Kidney (tissue), 14 donors: Measurements from ENCODE around the gene SERPINI1. TPM values are rescaled to one million over a fixed set of nuclear protein-coding genes. Genes with fewer than 3 reads are reported as not detected.

Experiments used
- DNase-seq, 5 donors: peaks; one replicate each; pipeline ENCODE4 v3.0.0-alpha.2; 2013 to 2020
- FAIRE-seq: peaks from 2 replicates; lab custom pipeline; 2012; peaks lifted over from hg19 to GRCh38; lab: Jason Lieb, UNC
- H3K27ac ChIP-seq, 2 donors: one replicate each; pipeline ENCODE4 v1.7.0; 2013; ENCODE audit warnings: low read depth in 2 of 2, low read length in 2 of 2, inconsistent platforms in 1 of 2
- H3K27me3 ChIP-seq: one replicate; pipeline ENCODE4 v1.7.1; 2013; ENCODE audit warnings: low read length, inconsistent platforms; ENCODE audit not compliant: control insufficient read depth, insufficient read depth
- H3K36me3 ChIP-seq, 3 donors: one replicate each; pipeline versions ENCODE4 v1.7.0 to v1.7.1; 2013; ENCODE audit warnings: low read length in 3 of 3, control low read depth in 1 of 3, inconsistent platforms in 1 of 3; ENCODE audit not compliant: insufficient read depth in 3 of 3, control insufficient read depth in 2 of 3
- H3K4me1 ChIP-seq, 3 donors: one replicate each; pipeline versions ENCODE4 v1.7.0 to v1.7.1; 2013; ENCODE audit warnings: low read length in 3 of 3, inconsistent platforms in 1 of 3, low read depth in 1 of 3; ENCODE audit not compliant: control insufficient read depth in 2 of 3, insufficient read depth in 2 of 3
- H3K4me3 ChIP-seq, 3 donors: one replicate each; pipeline versions ENCODE4 v1.7.0 to v1.8.1; 2013; ENCODE audit warnings: low read length in 3 of 3, control low read depth in 1 of 3, inconsistent platforms in 1 of 3
- H3K9ac ChIP-seq, 3 donors: one replicate each; pipeline versions ENCODE4 v1.7.0 to v1.7.1; 2013; ENCODE audit warnings: low read length in 3 of 3, control low read depth in 1 of 3, inconsistent platforms in 1 of 3
- H3K9me3 ChIP-seq, 3 donors: one replicate each; pipeline versions ENCODE4 v1.7.0 to v1.7.1; 2013; ENCODE audit warnings: low read length in 3 of 3, control low read depth in 1 of 3, inconsistent platforms in 1 of 3; ENCODE audit not compliant: control insufficient read depth in 2 of 3, insufficient read depth in 1 of 3
- CTCF ChIP-seq: IDR thresholded peaks from 3 replicates; pipeline ENCODE4 v1.5.1; 2012; ENCODE audit warnings: mild to moderate bottlenecking, moderate library complexity, borderline replicate concordance; ENCODE audit not compliant: insufficient read depth; ENCODE audit errors: extremely low read depth
- intact Hi-C: fragments of 100-400 bp; cut with DNase I; formaldehyde crosslinking; loops from one replicate; pipeline ENCODE4 v1.11.1; 2022
- polyA plus RNA-seq: library from polyadenylated mRNA; stranded (reverse); fragments of 350-450 nt; fragmentation: Illumina TruSeq; extraction: RNeasy Lipid Tissue Mini Kit (QIAGEN cat#74804); gene quantifications from one replicate; pipeline ENCODE4 v1.2.3, GENCODE V29; 2014; ENCODE audit warnings: low read depth, low replicate concordance; ENCODE audit not compliant: insufficient read depth
- total RNA-seq: library from RNA; stranded (reverse); fragmentation: NEBNext Ultra II Directional; extraction: Animal tissue kit (Norgen Biotek cat#: 25700); gene quantifications from one replicate; pipeline ENCODE4 v1.2.1, GENCODE V29; 2021
- donor health status: control.
- donor health status: control.
- donor health status: control.
- donor health status: control.
- donor health status: control.
- donor health status: DM: yes; HTN: yes; CAD: no.
- donor health status: Normal renal cell carcinoma (clear cell type).

Gene SERPINI1
- total and polyA plus RNA-seq, 2 donors from 2014 or later: 9.5 to 35.3 TPM

- Histone ChIP-seq H3K27me3 (no peaks in the 10 kb centered on the region), H3K9ac (no peak overlapping the region), H3K4me3 (no peak overlapping the region), H3K9me3 (no peaks in the 10 kb centered on the region), H3K4me1 (no peaks in the 10 kb centered on the region), H3K27ac (no peak overlapping the region), H3K36me3 (no peaks in the 10 kb centered on the region)
- no peak for TF ChIP-seq CTCF
- DNase-seq (no peak), FAIRE-seq (no peak)
- intact Hi-C loops: no loop called here
Observed at GRCh38 chr3:167851749-167852148, 116.2 kb downstream of the SERPINI1 start.

GRCh38 chr3:167852216-167852615 lies 116.7 kb downstream of the SERPINI1 start:
- Histone ChIP-seq H3K4me3 (no peak overlapping the region), H3K9me3 (no peaks in the 10 kb centered on the region), H3K27ac (no peak overlapping the region), H3K9ac (no peak overlapping the region), H3K27me3 (no peaks in the 10 kb centered on the region), H3K36me3 (no peaks in the 10 kb centered on the region), H3K4me1 (no peaks in the 10 kb centered on the region)
- FAIRE-seq: no peak
- DNase-seq: no peak
- no peak for TF ChIP-seq CTCF
- intact Hi-C loops: no loop called here

- intact Hi-C loops: no loop called here
- DNase-seq (no peak), FAIRE-seq (no peak)
- Histone ChIP-seq H3K27me3 (no peaks in the 10 kb centered on the region), H3K4me3 (no peak overlapping the region), H3K36me3 (no peaks in the 10 kb centered on the region), H3K9ac (no peak overlapping the region), H3K27ac (no peak overlapping the region), H3K9me3 (no peaks in the 10 kb centered on the region), H3K4me1 (no peaks in the 10 kb centered on the region)
- TF ChIP-seq CTCF: no peak
Observed at GRCh38 chr3:167854063-167854462, 118.5 kb downstream of the SERPINI1 start.

- no peaks in the 10 kb centered on the region for H3K4me1 ChIP-seq
- H3K36me3 ChIP-seq: no peaks in the 10 kb centered on the region
- H3K27me3 ChIP-seq: no peaks in the 10 kb centered on the region
- TF ChIP-seq CTCF: no peak
- DNase-seq (no peak), FAIRE-seq (no peak)
- H3K9me3 ChIP-seq: no peaks in the 10 kb centered on the region
- H3K9ac ChIP-seq: no peak overlapping the region
- intact Hi-C loops: no loop called here
- no peak overlapping the region for H3K4me3 ChIP-seq
- H3K27ac ChIP-seq: no peak overlapping the region
Observed at GRCh38 chr3:167854846-167855245, 119.3 kb downstream of the SERPINI1 start.
